ENCODE results near the gene TPK1. TPM values are rescaled to one million over a fixed set of nuclear protein-coding genes. Genes with fewer than 3 reads are reported as not detected.
"Not testable (repeated sequence)": the region's sequence is repeated elsewhere in the genome, so short reads cannot be mapped to it uniquely, and the experiment has no call there.

Gene TPK1
- total RNA-seq, 6 experiments from 2014 or later, result 3.1 to 6.7 (median 4.3) TPM

GRCh38 chr7:144729226-144729625 lies 106.6 kb downstream of the TPK1 start:
- intact Hi-C loops (cut with DNase I), result no loop called here
- TF ChIP-seq CTCF (IDR thresholded peaks at IDR 0.05), result no peak
- TF ChIP-seq POLR2A (IDR thresholded peaks at IDR 0.05), result no peak
- WGBS (ENCODE audit: insufficient coverage, low coverage, low lambda C conversion rate, missing lambda C conversion rate), result 92% methylated on average over 2 of the region's 2 CpGs

GRCh38 chr7:144728551-144728950 lies 107.3 kb downstream of the TPK1 start:
- no peaks in the 10 kb centered on the region for H3K36me3 ChIP-seq
- H3K4me3 ChIP-seq, result no peak overlapping the region
- TF ChIP-seq POLR2A (IDR thresholded peaks at IDR 0.05), result no peak
- no peaks in the 10 kb centered on the region for H3K4me1 ChIP-seq
- intact Hi-C loops (cut with DNase I), result no loop called here
- no peaks in the 10 kb centered on the region for H3K27me3 ChIP-seq
- no peaks in the 10 kb centered on the region for H3K9me3 ChIP-seq
- no peak overlapping the region for H3K27ac ChIP-seq
- WGBS (ENCODE audit: insufficient coverage, low coverage, low lambda C conversion rate, missing lambda C conversion rate), result 55% methylated on average over 4 of the region's 4 CpGs
- no peak for DNase-seq
- no peak for ATAC-seq

More at GRCh38 chr7:144729226-144729625, 106.6 kb downstream of the TPK1 start:
- H3K36me3 ChIP-seq, result no peaks in the 10 kb centered on the region
- DNase-seq (no peak), ATAC-seq (no peak)
- H3K4me1 ChIP-seq, result no peaks in the 10 kb centered on the region
- no peaks in the 10 kb centered on the region for H3K27me3 ChIP-seq
- H3K27ac ChIP-seq, result no peak overlapping the region
- no peaks in the 10 kb centered on the region for H3K9me3 ChIP-seq
- H3K4me3 ChIP-seq, result no peak overlapping the region

- H3K9me3 ChIP-seq; ATAC-seq; H3K36me3 ChIP-seq; DNase-seq; H3K27ac ChIP-seq; H3K27me3 ChIP-seq; intact Hi-C loops (cut with DNase I); H3K4me3 ChIP-seq; H3K4me1 ChIP-seq: not testable (repeated sequence)
- WGBS (ENCODE audit: insufficient coverage, low coverage, low lambda C conversion rate, missing lambda C conversion rate), result 83% methylated on average over 5 of the region's 12 CpGs
These were observed 109.0 kb downstream of the TPK1 start for GRCh38 chr7:144726840-144727239.

GRCh38 chr7:144725070-144725469 lies 110.8 kb downstream of the TPK1 start:
- intact Hi-C loops (cut with DNase I), result no loop called here

GRCh38 chr7:144723301-144723700 lies 112.6 kb downstream of the TPK1 start:
- H3K9me3 ChIP-seq, result no peaks in the 10 kb centered on the region
- ATAC-seq, result no peak
- TF ChIP-seq POLR2A (IDR thresholded peaks at IDR 0.05) (no peak), CTCF (IDR thresholded peaks at IDR 0.05) (no peak)
- no peak for DNase-seq
- no peaks in the 10 kb centered on the region for H3K36me3 ChIP-seq
- 68% methylated on average over 4 of the region's 4 CpGs for WGBS (ENCODE audit: insufficient coverage, low coverage, low lambda C conversion rate, missing lambda C conversion rate)
- intact Hi-C loops (cut with DNase I), result no loop called here
- no peak overlapping the region for H3K4me3 ChIP-seq
- no peaks in the 10 kb centered on the region for H3K27me3 ChIP-seq
- no peak overlapping the region for H3K27ac ChIP-seq
- no peaks in the 10 kb centered on the region for H3K4me1 ChIP-seq

More at GRCh38 chr7:144725070-144725469, 110.8 kb downstream of the TPK1 start:
- Histone ChIP-seq H3K27ac (no peak overlapping the region), H3K27me3 (no peaks in the 10 kb centered on the region), H3K4me1 (no peaks in the 10 kb centered on the region), H3K9me3 (no peaks in the 10 kb centered on the region), H3K36me3 (no peaks in the 10 kb centered on the region), H3K4me3 (no peak overlapping the region)
- no peak for TF ChIP-seq CTCF (IDR thresholded peaks at IDR 0.05)
- TF ChIP-seq POLR2A (IDR thresholded peaks at IDR 0.05), result no peak
- ATAC-seq (no peak), DNase-seq (no peak)
- 60% methylated on average over 1 of the region's 1 CpG for WGBS (ENCODE audit: insufficient coverage, low coverage, low lambda C conversion rate, missing lambda C conversion rate)

- intact Hi-C loops (cut with DNase I), result no loop called here
- 86% methylated on average over 3 of the region's 3 CpGs for WGBS (ENCODE audit: insufficient coverage, low coverage, low lambda C conversion rate, missing lambda C conversion rate)
These were observed 115.1 kb downstream of the TPK1 start for GRCh38 chr7:144720710-144721109.

More at GRCh38 chr7:144720710-144721109, 115.1 kb downstream of the TPK1 start:
- ATAC-seq, result no peak
- Histone ChIP-seq H3K27ac (no peak overlapping the region), H3K27me3 (no peaks in the 10 kb centered on the region), H3K36me3 (no peaks in the 10 kb centered on the region), H3K4me1 (no peaks in the 10 kb centered on the region), H3K4me3 (no peak overlapping the region), H3K9me3 (no peaks in the 10 kb centered on the region)
- no peak for TF ChIP-seq CTCF (IDR thresholded peaks at IDR 0.05)
- TF ChIP-seq POLR2A (IDR thresholded peaks at IDR 0.05), result no peak
- DNase-seq, result no peak

All from right lobe of liver (tissue), 6 donors.